Keratinocyte (primary cell): Measurements from ENCODE around the gene PTPRD. TPM values are rescaled to one million over a fixed set of nuclear protein-coding genes. Genes with fewer than 3 reads are reported as not detected.

Experiments
- DNase-seq: peaks from one replicate; pipeline ENCODE4 v3.0.0-alpha.2; 2011; ENCODE audit warnings: low read depth, missing footprints, low spot score
- FAIRE-seq: peaks from 2 replicates; lab custom pipeline; 2011; peaks lifted over from hg19 to GRCh38; lab: Jason Lieb, UNC
- H2AFZ ChIP-seq: 2 replicates; pipeline ENCODE4 v1.6.0; 2012; ENCODE audit warnings: low read length, control low read depth, inconsistent platforms; ENCODE audit not compliant: control insufficient read depth
- H3K27ac ChIP-seq: 2 replicates; pipeline ENCODE4 v1.5.1; 2011; ENCODE audit warnings: low read length; ENCODE audit not compliant: control insufficient read depth, insufficient read depth
- H3K27me3 ChIP-seq: 3 replicates; pipeline ENCODE4 v1.6.0; 2011; ENCODE audit warnings: low read length; ENCODE audit not compliant: control insufficient read depth, insufficient read depth; ENCODE audit errors: extremely low read depth
- H3K36me3 ChIP-seq, 2 experiments: 2 replicates in 1 of 2; 3 replicates in 1 of 2; pipeline ENCODE4 v1.5.1; 2011; ENCODE audit warnings: low read length in 2 of 2, mild to moderate bottlenecking in 1 of 2; ENCODE audit not compliant: control insufficient read depth in 2 of 2, insufficient read depth in 2 of 2; ENCODE audit errors: extremely low read depth in 1 of 2
- H3K4me1 ChIP-seq: 3 replicates; pipeline ENCODE4 v1.5.1; 2011; ENCODE audit warnings: low read length; ENCODE audit not compliant: control insufficient read depth, insufficient read depth; ENCODE audit errors: extremely low read depth
- H3K4me2 ChIP-seq: 3 replicates; pipeline ENCODE4 v1.6.0; 2011; ENCODE audit warnings: low read depth, low read length; ENCODE audit not compliant: control insufficient read depth, insufficient read depth; ENCODE audit errors: extremely low read depth
- H3K4me3 ChIP-seq, 3 experiments: fragments of 200-600 bp in 1 of 3; sonication (generic) in 1 of 3; 2 replicates in 2 of 3; 3 replicates in 1 of 3; pipeline ENCODE4 v1.5.1; 2011 to 2016; ENCODE audit warnings: low read length in 3 of 3, mild to moderate bottlenecking in 3 of 3, control low read depth in 2 of 3, inconsistent platforms in 1 of 3, low read depth in 1 of 3, mixed read lengths in 1 of 3, mixed run types in 1 of 3, moderate library complexity in 1 of 3; ENCODE audit not compliant: control insufficient read depth in 2 of 3, insufficient read depth in 2 of 3; ENCODE audit errors: extremely low read depth in 1 of 3
- H3K79me2 ChIP-seq: 2 replicates; pipeline ENCODE4 v1.6.0; 2012; ENCODE audit warnings: low read length; ENCODE audit not compliant: control insufficient read depth, insufficient read depth
- H3K9ac ChIP-seq: 3 replicates; pipeline ENCODE4 v1.6.0; 2011; ENCODE audit warnings: low read length; ENCODE audit not compliant: control insufficient read depth, insufficient read depth; ENCODE audit errors: extremely low read depth
- H3K9me1 ChIP-seq: 3 replicates; pipeline ENCODE4 v1.6.0; 2011; ENCODE audit warnings: low read length; ENCODE audit not compliant: control insufficient read depth, insufficient read depth; ENCODE audit errors: extremely low read depth
- H3K9me3 ChIP-seq: 2 replicates; pipeline ENCODE4 v1.5.1; 2012; ENCODE audit warnings: low read depth, low read length; ENCODE audit not compliant: control insufficient read depth
- H4K20me1 ChIP-seq: 3 replicates; pipeline ENCODE4 v1.6.0; 2011; ENCODE audit warnings: low read length; ENCODE audit not compliant: control insufficient read depth, insufficient read depth; ENCODE audit errors: extremely low read depth
- CTCF ChIP-seq, 3 experiments: IDR thresholded peaks in 1 of 3; conservative IDR thresholded peaks in 1 of 3; optimal IDR thresholded peaks in 1 of 3; 2 replicates in 2 of 3; 3 replicates in 1 of 3; pipeline versions ENCODE3 to v1.5.1; 2011; ENCODE audit warnings: low read length in 3 of 3, mild to moderate bottlenecking in 3 of 3, moderate library complexity in 2 of 3, control low read depth in 1 of 3, inconsistent platforms in 1 of 3; ENCODE audit not compliant: insufficient read depth in 2 of 3; ENCODE audit errors: extremely low read depth in 1 of 3
- EZH2 ChIP-seq: IDR thresholded peaks from one replicate; pipeline ENCODE4 v1.6.1; 2012; ENCODE audit warnings: inconsistent platforms, mild to moderate bottlenecking, low read length, moderate library complexity
- dilution Hi-C: fragments of 300-500 bp; cut with MboI; formaldehyde crosslinking; loops from one replicate; pipeline ENCODE4 v1.7.0; 2020; ENCODE audit warnings: low sequenced_read_pairs; ENCODE audit not compliant: extremely low pct_ligation_motif_present
- polyA plus RNA-seq, 5 experiments: library from polyadenylated mRNA; depleted of rRNA in 3 of 5; stranded (reverse) in 3 of 5; stranded (forward) in 1 of 5; unstranded in 1 of 5; fragments of >200 nt; gene quantifications; 1 replicate in 1 of 5; 2 replicates in 3 of 5; 3 replicates in 1 of 5; pipeline versions ENCODE4 v1.2.1 to v1.2.3, GENCODE V29; 2011 to 2012; ENCODE audit warnings: missing spikeins in 2 of 5, low read depth in 1 of 5, low replicate concordance in 1 of 5

The PTPRD gene
- polyA plus RNA-seq, 1 donor (not counting 4 experiments of a cell fraction or from before 2014, with no cell fraction given), result 0.10 TPM

GRCh38 chr9:9631284-9631683 is 981.5 kb downstream of the PTPRD start:
- dilution Hi-C loops, result no loop called here

GRCh38 chr9:9625248-9625647 is 987.6 kb downstream of the PTPRD start:
- Histone ChIP-seq H2AFZ (no peak overlapping the region), H3K4me1 (no peaks in the 10 kb centered on the region), H3K4me2 (no peak overlapping the region), H3K27me3 (no peaks in the 10 kb centered on the region), H3K9me3 (no peaks in the 10 kb centered on the region), H3K4me3 (no peak overlapping the region), H3K79me2 (no peaks in the 10 kb centered on the region), H3K9ac (no peak overlapping the region), H4K20me1 (no peaks in the 10 kb centered on the region), H3K36me3 (no peaks in the 10 kb centered on the region), H3K27ac (no peak overlapping the region), H3K9me1 (no peaks in the 10 kb centered on the region)
- DNase-seq (no peak), FAIRE-seq (no peak)
- dilution Hi-C loops, result no loop called here
- TF ChIP-seq EZH2 (no peak), CTCF (optimal IDR thresholded peaks at IDR 0.05 in 1 of 3, IDR thresholded peaks at IDR 0.05 in 1 of 3, conservative IDR thresholded peaks at IDR 0.05 in 1 of 3; ENCODE audit: extremely low read depth in 1 of 3, insufficient read depth in 2 of 3, low read length in 3 of 3) (no peak)

More at GRCh38 chr9:9631284-9631683, 981.5 kb downstream of the PTPRD start:
- no peak for DNase-seq
- Histone ChIP-seq H3K36me3 (no peaks in the 10 kb centered on the region), H3K79me2 (no peaks in the 10 kb centered on the region), H3K4me1 (no peaks in the 10 kb centered on the region), H3K4me3 (no peak overlapping the region), H2AFZ (no peak overlapping the region), H3K27ac (no peak overlapping the region), H3K27me3 (no peaks in the 10 kb centered on the region), H4K20me1 (no peaks in the 10 kb centered on the region), H3K4me2 (no peak overlapping the region), H3K9me3 (no peaks in the 10 kb centered on the region), H3K9ac (no peak overlapping the region), H3K9me1 (no peaks in the 10 kb centered on the region)
- TF ChIP-seq EZH2, result no peak
- TF ChIP-seq CTCF (optimal IDR thresholded peaks at IDR 0.05 in 1 of 3, IDR thresholded peaks at IDR 0.05 in 1 of 3, conservative IDR thresholded peaks at IDR 0.05 in 1 of 3; ENCODE audit: extremely low read depth in 1 of 3, insufficient read depth in 2 of 3, low read length in 3 of 3), result no peak
- FAIRE-seq, result no peak
